OCI-LY1 (cell line): ENCODE results near the gene IRX2.

Experiments
- H2AFZ ChIP-seq: fragments of 200-600 bp; sonication (generic), shearing (Covaris generic); 2 replicates; pipeline ENCODE4 v1.6.0; 2014; ENCODE audit warnings: antibody characterized with exemption, mild to moderate bottlenecking, low read length
- H3F3A ChIP-seq: fragments of 200-600 bp; sonication (generic), shearing (Covaris generic); 2 replicates; pipeline ENCODE4 v1.6.0; 2014; ENCODE audit warnings: mild to moderate bottlenecking, antibody characterized with exemption, low read length, moderate library complexity; ENCODE audit not compliant: insufficient read depth
- H3K27ac ChIP-seq: fragments of 200-600 bp; sonication (generic); 2 replicates; pipeline ENCODE4 v1.5.1; 2014; ENCODE audit warnings: low read length, mixed run types, mild to moderate bottlenecking, low read depth; ENCODE audit not compliant: poor library complexity, severe bottlenecking
- H3K27me3 ChIP-seq: fragments of 200-600 bp; sonication (generic); 2 replicates; pipeline ENCODE4 v1.6.0; 2014; ENCODE audit warnings: antibody characterized with exemption, mild to moderate bottlenecking, low read length, moderate library complexity; ENCODE audit not compliant: insufficient read depth
- H3K36me3 ChIP-seq: fragments of 200-600 bp; sonication (generic); 2 replicates; pipeline ENCODE4 v1.6.1; 2014; ENCODE audit warnings: mild to moderate bottlenecking, antibody characterized with exemption, low read length, moderate library complexity, mixed read lengths; ENCODE audit not compliant: insufficient read depth
- H3K4me1 ChIP-seq: fragments of 200-600 bp; sonication (generic); 2 replicates; pipeline ENCODE4 v1.5.1; 2014; ENCODE audit warnings: mild to moderate bottlenecking, low read length, moderate library complexity; ENCODE audit not compliant: insufficient read depth, severe bottlenecking
- H3K4me2 ChIP-seq: fragments of 200-600 bp; sonication (generic), shearing (Covaris generic); 2 replicates; pipeline ENCODE4 v1.6.1; 2014; ENCODE audit warnings: low read length
- H3K4me3 ChIP-seq: fragments of 200-600 bp; sonication (generic); 2 replicates; pipeline ENCODE4 v1.5.1; 2014; ENCODE audit warnings: low read length, low read depth, mild to moderate bottlenecking, mixed read lengths; ENCODE audit not compliant: poor library complexity, severe bottlenecking
- H3K79me2 ChIP-seq: fragments of 200-600 bp; shearing (Covaris generic); 2 replicates; pipeline ENCODE4 v1.6.1; 2016; ENCODE audit warnings: mixed run types, low read length, mixed read lengths; ENCODE audit not compliant: insufficient read depth
- H3K9ac ChIP-seq: fragments of 200-600 bp; sonication (generic), shearing (Covaris generic); 2 replicates; pipeline ENCODE4 v1.6.1; 2014; ENCODE audit warnings: mild to moderate bottlenecking, low read length, mixed read lengths
- H3K9me2 ChIP-seq: fragments of 200-600 bp; sonication (generic), shearing (Covaris generic); 2 replicates; pipeline ENCODE4 v1.6.1; 2014; ENCODE audit warnings: low read depth, mild to moderate bottlenecking, low read length, mixed read lengths
- H3K9me3 ChIP-seq: fragments of 200-600 bp; shearing (Covaris generic); 2 replicates; pipeline ENCODE4 v1.6.1; 2014; ENCODE audit warnings: low read length, mixed read lengths
- H4K20me1 ChIP-seq: fragments of 200-600 bp; sonication (generic), shearing (Covaris generic); 2 replicates; pipeline ENCODE4 v1.6.0; 2016; ENCODE audit warnings: mild to moderate bottlenecking, low read length; ENCODE audit not compliant: insufficient read depth
- EZH2 ChIP-seq: fragments of 200-600 bp; sonication (generic), shearing (Covaris generic); IDR thresholded peaks from 2 replicates; pipeline ENCODE4 v1.8.0; 2017; ENCODE audit warnings: borderline replicate concordance, mixed run types, mild to moderate bottlenecking, antibody characterized with exemption, low read length, moderate library complexity, mixed read lengths
- TF ChIP-seq, protein P1 (sequence below): fragments of 200-600 bp; sonication (generic), shearing (Covaris generic); IDR thresholded peaks from 2 replicates; pipeline ENCODE4 v1.5.1; 2017; ENCODE audit warnings: mild to moderate bottlenecking, antibody characterized with exemption, low read length, moderate library complexity, mixed read lengths

Gene IRX2

GRCh38 chr5:2736872-2737271 lies 14.6 kb downstream of the IRX2 start:
- Histone ChIP-seq H3K9me2 (no peaks in the 10 kb centered on the region), H3K27me3 (no peaks in the 10 kb centered on the region), H3K79me2 (no peaks in the 10 kb centered on the region), H3K4me3 (no peak overlapping the region), H2AFZ (no peak overlapping the region), H3K4me2 (no peak overlapping the region), H3K9ac (no peak overlapping the region), H3F3A (no peaks in the 10 kb centered on the region), H3K27ac (no peak overlapping the region), H4K20me1 (no peaks in the 10 kb centered on the region), H3K9me3 (no peaks in the 10 kb centered on the region), H3K4me1 (no peaks in the 10 kb centered on the region), H3K36me3 (no peaks in the 10 kb centered on the region)
- TF ChIP-seq EZH2 = no peak
- TF ChIP-seq, protein P1, sequence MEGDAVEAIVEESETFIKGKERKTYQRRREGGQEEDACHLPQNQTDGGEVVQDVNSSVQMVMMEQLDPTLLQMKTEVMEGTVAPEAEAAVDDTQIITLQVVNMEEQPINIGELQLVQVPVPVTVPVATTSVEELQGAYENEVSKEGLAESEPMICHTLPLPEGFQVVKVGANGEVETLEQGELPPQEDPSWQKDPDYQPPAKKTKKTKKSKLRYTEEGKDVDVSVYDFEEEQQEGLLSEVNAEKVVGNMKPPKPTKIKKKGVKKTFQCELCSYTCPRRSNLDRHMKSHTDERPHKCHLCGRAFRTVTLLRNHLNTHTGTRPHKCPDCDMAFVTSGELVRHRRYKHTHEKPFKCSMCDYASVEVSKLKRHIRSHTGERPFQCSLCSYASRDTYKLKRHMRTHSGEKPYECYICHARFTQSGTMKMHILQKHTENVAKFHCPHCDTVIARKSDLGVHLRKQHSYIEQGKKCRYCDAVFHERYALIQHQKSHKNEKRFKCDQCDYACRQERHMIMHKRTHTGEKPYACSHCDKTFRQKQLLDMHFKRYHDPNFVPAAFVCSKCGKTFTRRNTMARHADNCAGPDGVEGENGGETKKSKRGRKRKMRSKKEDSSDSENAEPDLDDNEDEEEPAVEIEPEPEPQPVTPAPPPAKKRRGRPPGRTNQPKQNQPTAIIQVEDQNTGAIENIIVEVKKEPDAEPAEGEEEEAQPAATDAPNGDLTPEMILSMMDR = no peak

DNA sequence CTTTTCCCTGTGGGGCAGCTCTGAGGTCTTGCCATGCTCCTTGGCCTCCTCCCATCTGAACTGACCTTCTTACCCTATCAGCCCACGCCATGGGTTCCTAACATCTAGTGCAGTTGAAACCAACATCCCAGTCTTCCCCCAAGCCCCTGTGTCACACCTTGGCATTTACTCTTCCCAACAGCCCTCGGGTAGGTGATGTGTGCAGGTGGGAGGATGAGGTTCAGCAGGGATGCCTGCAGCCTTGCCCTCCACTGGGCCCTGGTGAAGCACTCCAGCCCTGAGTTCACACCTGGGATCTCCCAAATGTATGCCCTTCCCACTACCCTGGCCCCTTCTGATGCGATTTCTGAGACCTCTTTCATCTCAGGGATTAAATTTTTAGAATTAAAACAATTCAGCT lies 15.5 kb downstream of the IRX2 start:
- Histone ChIP-seq H2AFZ (no peak overlapping the region), H3K4me1 (no peaks in the 10 kb centered on the region), H3K4me3 (no peak overlapping the region), H3K9me2 (no peaks in the 10 kb centered on the region), H3K4me2 (no peak overlapping the region), H3K9me3 (no peaks in the 10 kb centered on the region), H3F3A (no peaks in the 10 kb centered on the region), H3K9ac (no peak overlapping the region), H4K20me1 (no peaks in the 10 kb centered on the region), H3K27ac (no peak overlapping the region), H3K79me2 (no peaks in the 10 kb centered on the region), H3K36me3 (no peaks in the 10 kb centered on the region), H3K27me3 (no peaks in the 10 kb centered on the region)
- TF ChIP-seq EZH2 = no peak
- TF ChIP-seq, protein P1 = no peak

DNA sequence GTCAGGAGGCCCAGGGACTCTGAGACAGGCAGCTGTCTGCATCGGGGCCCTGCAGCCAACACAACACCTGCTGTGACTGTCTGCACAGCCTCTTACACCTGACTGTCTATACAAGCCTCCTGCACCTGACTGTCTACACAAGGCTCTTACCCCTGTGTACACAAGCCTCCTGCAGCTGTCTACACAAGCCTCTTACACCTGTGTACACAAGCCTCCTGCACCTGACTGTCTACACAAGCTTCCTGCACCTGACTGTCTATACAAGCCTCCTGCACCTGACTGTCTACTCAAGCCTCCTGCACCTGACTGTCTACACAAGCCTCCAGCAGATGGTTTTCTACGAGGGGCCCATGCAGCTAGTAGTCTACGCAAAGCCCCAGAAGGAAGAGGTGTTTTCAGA lies 18.6 kb downstream of the IRX2 start:
- Histone ChIP-seq H3K27ac (no peak overlapping the region), H3K9me2 (no peaks in the 10 kb centered on the region), H3F3A (no peaks in the 10 kb centered on the region), H2AFZ (no peak overlapping the region), H3K27me3 (no peaks in the 10 kb centered on the region), H3K36me3 (no peaks in the 10 kb centered on the region), H3K4me2 (no peak overlapping the region), H3K9ac (no peak overlapping the region), H3K4me3 (no peak overlapping the region), H3K79me2 (no peaks in the 10 kb centered on the region), H3K9me3 (no peaks in the 10 kb centered on the region), H3K4me1 (no peaks in the 10 kb centered on the region), H4K20me1 (no peaks in the 10 kb centered on the region)
- no peak for TF ChIP-seq EZH2
- TF ChIP-seq, protein P1 = no peak
